Testis (tissue), 2 donors: ENCODE measurements around the gene CP.

Experiments used
- CTCF ChIP-seq, 3 experiments: fragments of 450-650 bp in 2 of 3; fragments of 200-600 bp in 1 of 3; sonication (generic) in 1 of 3; IDR thresholded peaks; one replicate each; pipeline ENCODE4 v1.5.1; 2016 to 2019; ENCODE audit warnings: antibody characterized with exemption in 3 of 3, mild to moderate bottlenecking in 2 of 3, moderate library complexity in 1 of 3
- POLR2A ChIP-seq: fragments of 450-650 bp; IDR thresholded peaks from one replicate; pipeline ENCODE4 v1.6.1; 2017; ENCODE audit warnings: antibody characterized with exemption, mild to moderate bottlenecking, moderate library complexity

- TF ChIP-seq CTCF (IDR thresholded peaks at IDR 0.05) (no peak), POLR2A (no peak)
Observed at GRCh38 chr3:149162007-149162406, 59.6 kb downstream of the CP start.
